ENCODE measurements around the gene MACF1. TPM values are rescaled to one million over a fixed set of nuclear protein-coding genes. Genes with fewer than 3 reads are reported as not detected.

MACF1 gene
- total and polyA plus RNA-seq, 4 donors: 284 to 366 (median 329) TPM

GRCh38 chr1:39212499-39212898 lies 8.0 kb downstream of the MACF1 start:
- H3K36me3 ChIP-seq (ENCODE audit: control insufficient read depth, insufficient read depth, low read length): peaks cover 5% of the 10 kb centered on the region
- H3K27me3 ChIP-seq (ENCODE audit: control insufficient read depth, insufficient read depth, low read length): no peaks in the 10 kb centered on the region
- H3K27ac ChIP-seq (ENCODE audit: low read depth, low read length): no peak overlapping the region
- DNase-seq (ENCODE audit: low read depth in 4 of 6, low spot score in 6 of 6): no peak
- 98% methylated on average over 5 of the region's 8 CpGs for WGBS (ENCODE audit: insufficient coverage)
- H3K4me1 ChIP-seq (ENCODE audit: control insufficient read depth, insufficient read depth, low read length): peaks cover 17% of the 10 kb centered on the region
- H3K9me3 ChIP-seq (ENCODE audit: control insufficient read depth, insufficient read depth, low read length): no peaks in the 10 kb centered on the region
- H3K4me3 ChIP-seq (ENCODE audit: low read depth, low read length): no peak overlapping the region

- Histone ChIP-seq H3K27ac (ENCODE audit: low read depth, low read length) (peak overlapping the region; percentile 72), H3K27me3 (ENCODE audit: control insufficient read depth, insufficient read depth, low read length) (no peaks in the 10 kb centered on the region), H3K9me3 (ENCODE audit: control insufficient read depth, insufficient read depth, low read length) (no peaks in the 10 kb centered on the region), H3K4me3 (ENCODE audit: low read depth, low read length) (no peak overlapping the region), H3K36me3 (ENCODE audit: control insufficient read depth, insufficient read depth, low read length) (peaks cover 2% of the 10 kb centered on the region), H3K4me1 (ENCODE audit: control insufficient read depth, insufficient read depth, low read length) (peaks cover 17% of the 10 kb centered on the region)
- DNase-seq (ENCODE audit: low read depth in 4 of 6, low spot score in 6 of 6): no peak
- 75% methylated on average over 4 of the region's 7 CpGs for WGBS (ENCODE audit: insufficient coverage)
Observed at GRCh38 chr1:39213511-39214002, 9.1 kb downstream of the MACF1 start.

GRCh38 chr1:39214021-39214713 lies 9.7 kb downstream of the MACF1 start:
- peak in 4 of 6 donors; percentile 26 to 74 (median 54) for DNase-seq (ENCODE audit: low read depth in 4 of 6, low spot score in 6 of 6)

GRCh38 chr1:39214714-39214997 lies 10.2 kb downstream of the MACF1 start:
- Histone ChIP-seq H3K4me3 (ENCODE audit: low read depth, low read length) (no peak overlapping the region), H3K27ac (ENCODE audit: low read depth, low read length) (peak overlapping the region; percentile 72), H3K9me3 (ENCODE audit: control insufficient read depth, insufficient read depth, low read length) (no peaks in the 10 kb centered on the region), H3K27me3 (ENCODE audit: control insufficient read depth, insufficient read depth, low read length) (no peaks in the 10 kb centered on the region), H3K4me1 (ENCODE audit: control insufficient read depth, insufficient read depth, low read length) (peaks cover 17% of the 10 kb centered on the region), H3K36me3 (ENCODE audit: control insufficient read depth, insufficient read depth, low read length) (peaks cover 2% of the 10 kb centered on the region)
- WGBS (ENCODE audit: insufficient coverage): no CpG with 5 or more reads among the region's 1 CpG
- no peak for DNase-seq (ENCODE audit: low read depth in 4 of 6, low spot score in 6 of 6)

More at GRCh38 chr1:39214021-39214713, 9.7 kb downstream of the MACF1 start:
- Histone ChIP-seq H3K4me3 (ENCODE audit: low read depth, low read length) (no peak overlapping the region), H3K9me3 (ENCODE audit: control insufficient read depth, insufficient read depth, low read length) (no peaks in the 10 kb centered on the region), H3K36me3 (ENCODE audit: control insufficient read depth, insufficient read depth, low read length) (peaks cover 2% of the 10 kb centered on the region), H3K4me1 (ENCODE audit: control insufficient read depth, insufficient read depth, low read length) (peaks cover 17% of the 10 kb centered on the region), H3K27me3 (ENCODE audit: control insufficient read depth, insufficient read depth, low read length) (no peaks in the 10 kb centered on the region), H3K27ac (ENCODE audit: low read depth, low read length) (peak overlapping the region; percentile 72)
- WGBS (ENCODE audit: insufficient coverage): 27% methylated on average over 5 of the region's 7 CpGs

GRCh38 chr1:39214998-39215873 lies 10.7 kb downstream of the MACF1 start:
- Histone ChIP-seq H3K9me3 (ENCODE audit: control insufficient read depth, insufficient read depth, low read length) (no peaks in the 10 kb centered on the region), H3K27me3 (ENCODE audit: control insufficient read depth, insufficient read depth, low read length) (no peaks in the 10 kb centered on the region), H3K4me1 (ENCODE audit: control insufficient read depth, insufficient read depth, low read length) (peaks cover 17% of the 10 kb centered on the region), H3K4me3 (ENCODE audit: low read depth, low read length) (no peak overlapping the region), H3K36me3 (ENCODE audit: control insufficient read depth, insufficient read depth, low read length) (peaks cover 2% of the 10 kb centered on the region), H3K27ac (ENCODE audit: low read depth, low read length) (peak overlapping the region; percentile 72)
- WGBS (ENCODE audit: insufficient coverage): 97% methylated on average over 4 of the region's 11 CpGs
- no peak for DNase-seq (ENCODE audit: low read depth in 4 of 6, low spot score in 6 of 6)

- H3K27me3 ChIP-seq (ENCODE audit: control insufficient read depth, insufficient read depth, low read length): no peaks in the 10 kb centered on the region
- H3K36me3 ChIP-seq (ENCODE audit: control insufficient read depth, insufficient read depth, low read length): peaks cover 2% of the 10 kb centered on the region
- DNase-seq (ENCODE audit: low read depth in 4 of 6, low spot score in 6 of 6): no peak
- H3K4me3 ChIP-seq (ENCODE audit: low read depth, low read length): no peak overlapping the region
- H3K4me1 ChIP-seq (ENCODE audit: control insufficient read depth, insufficient read depth, low read length): peaks cover 17% of the 10 kb centered on the region
- no peak overlapping the region for H3K27ac ChIP-seq (ENCODE audit: low read depth, low read length)
- 67% methylated on average over 1 of the region's 4 CpGs for WGBS (ENCODE audit: insufficient coverage)
- H3K9me3 ChIP-seq (ENCODE audit: control insufficient read depth, insufficient read depth, low read length): no peaks in the 10 kb centered on the region
Observed at GRCh38 chr1:39216771-39217170, 12.3 kb downstream of the MACF1 start.

DNA sequence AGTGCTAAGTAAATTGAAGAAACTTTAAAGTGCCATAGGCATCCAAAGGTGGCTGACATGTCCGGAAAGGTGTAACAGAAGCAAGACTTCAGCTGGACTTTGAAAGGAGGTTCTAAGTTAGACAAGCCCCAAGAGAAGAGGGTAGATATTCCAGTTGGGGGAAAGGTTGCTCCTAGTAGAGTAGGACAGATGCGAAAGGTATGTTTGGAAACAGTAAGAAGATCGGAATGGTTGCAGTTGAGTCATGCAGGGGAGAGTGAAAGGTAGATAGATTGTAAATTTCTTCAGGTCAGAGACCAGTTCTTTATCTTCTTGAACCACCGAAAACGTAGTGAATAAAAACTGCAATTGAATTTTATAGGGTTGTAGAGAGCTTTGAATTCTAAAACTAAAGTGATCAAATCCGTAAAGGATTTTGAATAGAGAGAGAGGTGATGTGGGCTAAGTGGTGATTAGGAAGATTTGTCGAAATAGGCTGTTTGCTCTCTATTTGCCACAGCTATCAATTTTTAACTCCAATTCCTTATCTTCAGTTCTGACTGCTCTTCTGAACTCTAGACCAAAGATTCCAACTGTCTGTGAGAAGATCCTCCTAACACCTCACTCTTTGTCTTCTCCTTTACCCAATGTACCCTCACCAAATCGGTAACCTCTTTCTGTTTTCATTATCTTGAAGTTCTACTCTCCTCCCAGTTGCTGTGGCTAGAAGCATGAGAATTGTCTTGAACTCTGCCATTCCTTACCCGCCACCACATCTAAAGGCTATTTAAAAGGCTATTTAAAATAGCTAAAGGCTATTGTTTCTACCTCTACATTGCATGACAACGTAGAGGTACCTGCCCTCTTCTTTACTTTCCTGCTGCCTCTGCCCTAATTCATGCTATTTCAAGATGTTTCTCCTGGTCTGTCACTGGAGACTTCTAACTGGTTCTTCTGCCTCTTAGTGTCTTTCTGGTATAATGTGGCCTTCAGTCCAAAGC lies 16.7 kb downstream of the MACF1 start:
- 93% methylated on average over 7 of the region's 10 CpGs for WGBS (ENCODE audit: insufficient coverage)

DNA sequence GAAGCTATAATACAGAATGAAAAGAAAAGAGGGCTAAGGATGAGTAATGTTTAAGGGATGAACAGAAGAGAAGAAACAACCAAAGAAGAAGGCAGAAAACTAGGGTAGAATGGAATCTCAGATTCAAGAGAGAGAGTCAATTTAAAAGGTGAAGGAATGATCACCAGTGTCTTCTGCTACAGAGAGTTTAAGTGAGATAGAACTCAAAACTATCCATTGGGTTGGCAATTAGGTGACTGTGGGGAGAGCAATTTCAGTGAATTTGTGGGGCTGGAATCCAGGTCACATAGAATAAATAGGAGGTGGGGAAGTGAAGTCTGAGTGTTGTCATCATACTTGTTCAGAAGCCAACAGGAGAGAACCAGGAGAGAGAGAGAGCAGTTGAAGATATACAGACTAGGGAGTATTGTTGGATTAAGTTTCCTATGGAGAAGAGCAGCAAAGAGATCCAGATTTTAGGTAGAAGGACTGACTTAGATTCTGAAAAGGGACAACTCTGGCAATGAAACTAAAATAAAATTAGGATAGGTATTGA lies 19.9 kb downstream of the MACF1 start:
- no peak for DNase-seq (ENCODE audit: low read depth in 4 of 6, low spot score in 6 of 6)
- Histone ChIP-seq H3K4me1 (ENCODE audit: control insufficient read depth, insufficient read depth, low read length) (no peaks in the 10 kb centered on the region), H3K27me3 (ENCODE audit: control insufficient read depth, insufficient read depth, low read length) (no peaks in the 10 kb centered on the region), H3K9me3 (ENCODE audit: control insufficient read depth, insufficient read depth, low read length) (no peaks in the 10 kb centered on the region), H3K4me3 (ENCODE audit: low read depth, low read length) (no peak overlapping the region), H3K27ac (ENCODE audit: low read depth, low read length) (no peak overlapping the region), H3K36me3 (ENCODE audit: control insufficient read depth, insufficient read depth, low read length) (no peaks in the 10 kb centered on the region)

More for the DNA sequence above, 16.7 kb downstream of the MACF1 start:
- no peaks in the 10 kb centered on the region for H3K4me1 ChIP-seq (ENCODE audit: control insufficient read depth, insufficient read depth, low read length)
- no peaks in the 10 kb centered on the region for H3K27me3 ChIP-seq (ENCODE audit: control insufficient read depth, insufficient read depth, low read length)
- no peaks in the 10 kb centered on the region for H3K9me3 ChIP-seq (ENCODE audit: control insufficient read depth, insufficient read depth, low read length)
- DNase-seq (ENCODE audit: low read depth in 4 of 6, low spot score in 6 of 6): no peak
- no peak overlapping the region for H3K27ac ChIP-seq (ENCODE audit: low read depth, low read length)
- no peaks in the 10 kb centered on the region for H3K36me3 ChIP-seq (ENCODE audit: control insufficient read depth, insufficient read depth, low read length)
- no peak overlapping the region for H3K4me3 ChIP-seq (ENCODE audit: low read depth, low read length)

DNA sequence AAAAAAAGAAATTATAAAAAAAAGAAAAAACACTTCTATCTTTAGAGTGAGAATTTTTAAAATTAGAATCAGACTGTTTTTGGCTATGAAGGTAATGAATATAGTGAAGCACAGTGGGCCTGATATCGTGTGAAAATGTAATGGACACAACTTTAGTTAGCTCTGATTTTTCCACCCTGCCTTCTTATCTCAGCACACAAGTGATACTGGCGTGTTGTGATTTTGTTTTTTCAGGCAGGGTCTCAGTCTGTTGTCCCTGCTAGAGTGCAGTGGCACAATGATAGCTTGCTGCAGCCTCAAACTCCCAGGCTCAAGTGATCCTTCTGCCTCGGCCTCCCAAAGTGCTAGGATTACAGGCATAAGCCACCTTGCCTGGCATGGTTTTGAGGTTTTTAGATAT lies 22.3 kb downstream of the MACF1 start:
- H3K27me3 ChIP-seq (ENCODE audit: control insufficient read depth, insufficient read depth, low read length): no peaks in the 10 kb centered on the region
- H3K36me3 ChIP-seq (ENCODE audit: control insufficient read depth, insufficient read depth, low read length): no peaks in the 10 kb centered on the region
- H3K4me3 ChIP-seq (ENCODE audit: low read depth, low read length): no peak overlapping the region
- H3K4me1 ChIP-seq (ENCODE audit: control insufficient read depth, insufficient read depth, low read length): no peaks in the 10 kb centered on the region
- H3K9me3 ChIP-seq (ENCODE audit: control insufficient read depth, insufficient read depth, low read length): no peaks in the 10 kb centered on the region
- H3K27ac ChIP-seq (ENCODE audit: low read depth, low read length): no peak overlapping the region
- WGBS (ENCODE audit: insufficient coverage): no CpG with 5 or more reads among the region's 3 CpGs
- no peak for DNase-seq (ENCODE audit: low read depth in 4 of 6, low spot score in 6 of 6)
